Neural progenitor cell (in vitro differentiated cells): ENCODE measurements around the gene PATE1. TPM values are rescaled to one million over a fixed set of nuclear protein-coding genes. Genes with fewer than 3 reads are reported as not detected.

Experiments
- DNase-seq: peaks from one replicate; pipeline ENCODE4 v3.0.0-alpha.2; 2016; ENCODE audit warnings: low spot score
- H2AFZ ChIP-seq: fragments of 200-600 bp; sonication (generic); replicated peaks from 2 replicates; pipeline ENCODE4 v1.6.1; 2016; ENCODE audit warnings: antibody characterized with exemption
- H3F3A ChIP-seq: fragments of 200-600 bp; sonication (generic); 2 replicates; pipeline ENCODE4 v1.6.1; 2016; ENCODE audit warnings: antibody characterized with exemption, low read depth
- H3K27ac ChIP-seq: fragments of 200-600 bp; sonication (generic); 2 replicates; pipeline ENCODE4 v1.5.1; 2016; ENCODE audit warnings: mild to moderate bottlenecking
- H3K27me3 ChIP-seq: fragments of 200-600 bp; sonication (generic); 2 replicates; pipeline ENCODE4 v1.6.1; 2016; ENCODE audit warnings: mild to moderate bottlenecking, moderate library complexity
- H3K36me3 ChIP-seq: fragments of 200-600 bp; sonication (generic); 2 replicates; pipeline ENCODE4 v1.5.1; 2016
- H3K4me1 ChIP-seq: fragments of 200-600 bp; sonication (generic); 2 replicates; pipeline ENCODE4 v1.6.1; 2016; ENCODE audit warnings: mixed run types
- H3K4me2 ChIP-seq: fragments of 200-600 bp; sonication (generic); 2 replicates; pipeline ENCODE4 v1.6.1; 2016
- H3K4me3 ChIP-seq: fragments of 200-600 bp; sonication (generic); 2 replicates; pipeline ENCODE4 v1.5.1; 2016
- H3K79me2 ChIP-seq: fragments of 200-600 bp; sonication (generic); 2 replicates; pipeline ENCODE4 v1.6.1; 2016; ENCODE audit warnings: low read depth
- H3K9ac ChIP-seq: fragments of 200-600 bp; sonication (generic); 2 replicates; pipeline ENCODE4 v1.6.1; 2016
- H3K9me3 ChIP-seq: fragments of 200-600 bp; sonication (generic); 2 replicates; pipeline ENCODE4 v1.5.1; 2016; ENCODE audit warnings: low read depth
- H4K20me1 ChIP-seq: fragments of 200-600 bp; sonication (generic); 2 replicates; pipeline ENCODE4 v1.6.1; 2016; ENCODE audit warnings: low read depth
- H3K27ac Mint-ChIP-seq: 3 replicates; pipeline ENCODE4 v1.8.0; 2021; ENCODE audit warnings: mixed read lengths
- H3K27me3 Mint-ChIP-seq: 2 replicates; pipeline ENCODE4 v1.8.0; 2022; ENCODE audit warnings: low read depth, mild to moderate bottlenecking, inconsistent platforms, moderate library complexity, mixed read lengths; ENCODE audit not compliant: insufficient read depth
- H3K36me3 Mint-ChIP-seq: 3 replicates; pipeline ENCODE4 v1.8.0; 2021; ENCODE audit warnings: mixed read lengths
- H3K4me1 Mint-ChIP-seq: 3 replicates; pipeline ENCODE4 v1.8.0; 2021; ENCODE audit warnings: mixed read lengths
- H3K4me3 Mint-ChIP-seq: 3 replicates; pipeline ENCODE4 v1.8.0; 2021; ENCODE audit warnings: mild to moderate bottlenecking, moderate library complexity, mixed read lengths
- H3K9me3 Mint-ChIP-seq: 3 replicates; pipeline ENCODE4 v1.8.0; 2020; ENCODE audit warnings: mixed read lengths
- CTCF ChIP-seq: fragments of 200-600 bp; sonication (generic); IDR thresholded peaks from 2 replicates; pipeline ENCODE4 v1.5.1; 2017; ENCODE audit warnings: antibody characterized with exemption, mild to moderate bottlenecking
- EZH2 ChIP-seq: fragments of 200-600 bp; sonication (generic); IDR thresholded peaks from 2 replicates; pipeline ENCODE4 v1.6.1; 2017; ENCODE audit warnings: antibody characterized with exemption, mild to moderate bottlenecking, moderate library complexity
- EZH2phosphoT487 ChIP-seq: fragments of 200-600 bp; sonication (generic); IDR thresholded peaks from 2 replicates; pipeline ENCODE4 v1.6.1; 2017; ENCODE audit warnings: antibody characterized with exemption
- total RNA-seq: library from RNA; depleted of rRNA; stranded (reverse); fragments of >200 nt; gene quantifications from 2 replicates; pipeline ENCODE4 v1.2.3, GENCODE V29; 2015; ENCODE audit warnings: low replicate concordance

The PATE1 gene
- total RNA-seq, 1 donor from 2014 or later: not detected

DNA sequence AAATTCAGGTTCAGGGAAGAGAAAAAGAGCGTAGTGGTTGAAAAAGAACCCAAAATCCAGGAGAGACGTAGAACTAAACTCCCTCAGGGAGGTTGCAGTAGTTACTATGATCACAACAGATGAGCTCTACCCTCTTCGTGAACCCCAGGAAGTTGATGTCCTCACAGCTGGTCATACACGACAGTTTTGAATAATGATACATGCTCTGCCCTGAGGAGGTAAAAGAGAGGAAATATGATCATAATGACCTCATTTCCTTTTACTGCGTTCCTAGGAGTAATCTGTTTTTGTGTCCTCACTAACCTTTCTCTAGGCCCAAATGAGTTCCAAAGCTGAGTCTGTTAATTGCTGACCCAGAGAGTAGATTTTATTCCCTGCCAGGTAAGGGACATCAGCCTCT is 31.2 kb downstream of the PATE1 start:
- Histone ChIP-seq H3K4me3 (no peak overlapping the region), H3K4me1 (no peaks in the 10 kb centered on the region), H4K20me1 (no peaks in the 10 kb centered on the region), H3F3A (no peaks in the 10 kb centered on the region), H3K79me2 (no peaks in the 10 kb centered on the region), H3K27ac (no peak overlapping the region), H3K36me3 (no peaks in the 10 kb centered on the region), H2AFZ (no peak overlapping the region), H3K9ac (no peak overlapping the region), H3K9me3 (no peaks in the 10 kb centered on the region), H3K4me2 (no peak overlapping the region), H3K27me3 (no peaks in the 10 kb centered on the region)
- no peak overlapping the region for H3K27ac Mint-ChIP-seq
- H3K36me3 Mint-ChIP-seq: no peaks in the 10 kb centered on the region
- no peaks in the 10 kb centered on the region for H3K4me1 Mint-ChIP-seq
- DNase-seq: no peak
- H3K4me3 Mint-ChIP-seq: no peak overlapping the region
- H3K27me3 Mint-ChIP-seq: peaks cover 3% of the 10 kb centered on the region
- peaks cover 5% of the 10 kb centered on the region for H3K9me3 Mint-ChIP-seq
- TF ChIP-seq CTCF: no peak
- no peak for TF ChIP-seq EZH2
- TF ChIP-seq EZH2phosphoT487: no peak

GRCh38 chr11:125778728-125779127 is 32.6 kb downstream of the PATE1 start, which contains the start of gene PATE2:
Gene PATE2 (minus strand): TSS chr11:125778828. CDS start chr11:125778773, 55 bp downstream.
- Mint-ChIP-seq H3K4me1 (no peaks in the 10 kb centered on the region), H3K27me3 (no peaks in the 10 kb centered on the region), H3K36me3 (no peaks in the 10 kb centered on the region), H3K9me3 (peaks cover 9% of the 10 kb centered on the region), H3K4me3 (no peak within 1 kb of the TSS), H3K27ac (no peak within 1 kb of the TSS)
- H3K4me3 ChIP-seq: no peak within 1 kb of the TSS
- H3K4me1 ChIP-seq: no peaks in the 10 kb centered on the region
- no peaks in the 10 kb centered on the region for H4K20me1 ChIP-seq
- H2AFZ ChIP-seq: no peak within 1 kb of the TSS
- no peak within 1 kb of the TSS for H3K27ac ChIP-seq
- TF ChIP-seq EZH2phosphoT487: no peak
- TF ChIP-seq EZH2: no peak
- TF ChIP-seq CTCF: no peak
- no peak within 1 kb of the TSS for H3K9ac ChIP-seq
- H3F3A ChIP-seq: no peaks in the 10 kb centered on the region
- DNase-seq: no peak
- no peaks in the 10 kb centered on the region for H3K27me3 ChIP-seq
- H3K9me3 ChIP-seq: no peaks in the 10 kb centered on the region
- no peak within 1 kb of the TSS for H3K4me2 ChIP-seq
- H3K79me2 ChIP-seq: no peaks in the 10 kb centered on the region
- H3K36me3 ChIP-seq: no peaks in the 10 kb centered on the region

GRCh38 chr11:125784678-125785077 is 38.6 kb downstream of the PATE1 start:
- Mint-ChIP-seq H3K4me1 (no peaks in the 10 kb centered on the region), H3K4me3 (no peak overlapping the region), H3K36me3 (no peaks in the 10 kb centered on the region), H3K9me3 (peaks cover 9% of the 10 kb centered on the region), H3K27me3 (peaks cover 5% of the 10 kb centered on the region), H3K27ac (no peak overlapping the region)
- no peak for DNase-seq
- no peaks in the 10 kb centered on the region for H3K36me3 ChIP-seq
- no peak overlapping the region for H3K4me2 ChIP-seq
- H4K20me1 ChIP-seq: no peaks in the 10 kb centered on the region
- H2AFZ ChIP-seq: no peak overlapping the region
- no peaks in the 10 kb centered on the region for H3K27me3 ChIP-seq
- H3K27ac ChIP-seq: no peak overlapping the region
- no peaks in the 10 kb centered on the region for H3K79me2 ChIP-seq
- H3K9ac ChIP-seq: no peak overlapping the region
- no peaks in the 10 kb centered on the region for H3F3A ChIP-seq
- H3K4me1 ChIP-seq: no peaks in the 10 kb centered on the region
- H3K4me3 ChIP-seq: no peak overlapping the region
- TF ChIP-seq CTCF: no peak
- TF ChIP-seq EZH2: no peak
- TF ChIP-seq EZH2phosphoT487: no peak
- no peaks in the 10 kb centered on the region for H3K9me3 ChIP-seq
